Choroid plexus epithelial cell (primary cell): ENCODE measurements around the gene MAP1S.

Source experiments
- DNase-seq: peaks from one replicate; pipeline ENCODE4 v3.0.0-alpha.2; 2010; ENCODE audit warnings: low read depth
- H3K4me3 ChIP-seq: 2 replicates; pipeline ENCODE4 v1.5.1; 2011; ENCODE audit warnings: low read depth, mild to moderate bottlenecking, control low read depth, low read length, moderate library complexity
- TF ChIP-seq, protein P1 (sequence below): conservative IDR thresholded peaks from 2 replicates; pipeline ENCODE4 v1.5.1; 2011; ENCODE audit warnings: low read depth, mild to moderate bottlenecking, control low read depth, inconsistent platforms, low read length, moderate library complexity

The MAP1S gene

DNA sequence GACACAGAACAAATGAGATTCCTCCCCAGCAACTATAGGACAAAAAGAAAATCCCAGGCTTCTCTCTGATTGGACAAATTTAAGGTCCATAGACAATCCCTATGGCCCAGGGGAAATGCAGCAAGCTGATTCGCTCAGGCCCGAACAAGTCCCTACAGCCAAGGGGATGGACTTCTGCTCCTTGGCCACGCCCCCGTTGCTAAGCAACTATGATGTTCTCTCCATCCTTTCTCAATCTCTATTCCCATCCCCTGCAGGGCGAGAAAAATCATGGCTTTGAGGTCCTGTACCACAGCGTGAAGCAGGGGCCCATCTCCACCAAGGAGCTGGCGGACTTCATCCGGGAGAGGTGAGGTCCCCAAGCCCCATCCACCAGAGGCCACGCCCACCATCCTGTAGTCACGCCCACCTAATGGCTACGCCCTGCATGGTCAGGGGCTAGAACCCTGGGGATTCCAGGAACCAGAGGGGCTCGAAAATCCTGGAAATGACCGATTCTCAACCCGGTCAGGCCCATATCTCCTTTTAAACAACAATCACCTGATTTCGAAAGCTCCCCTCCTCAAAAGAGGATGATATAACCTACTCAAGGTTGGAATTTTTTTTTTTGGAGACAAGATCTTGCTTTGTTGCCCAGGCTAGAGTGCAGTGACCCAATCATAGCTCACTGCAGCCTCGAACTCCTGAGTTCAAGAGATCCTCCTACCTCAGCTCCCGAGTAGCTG is 43.4 kb downstream of the MAP1S start:
- H3K4me3 ChIP-seq, result no peak overlapping the region
- DNase-seq, result peak; percentile 91
- TF ChIP-seq, protein P1, sequence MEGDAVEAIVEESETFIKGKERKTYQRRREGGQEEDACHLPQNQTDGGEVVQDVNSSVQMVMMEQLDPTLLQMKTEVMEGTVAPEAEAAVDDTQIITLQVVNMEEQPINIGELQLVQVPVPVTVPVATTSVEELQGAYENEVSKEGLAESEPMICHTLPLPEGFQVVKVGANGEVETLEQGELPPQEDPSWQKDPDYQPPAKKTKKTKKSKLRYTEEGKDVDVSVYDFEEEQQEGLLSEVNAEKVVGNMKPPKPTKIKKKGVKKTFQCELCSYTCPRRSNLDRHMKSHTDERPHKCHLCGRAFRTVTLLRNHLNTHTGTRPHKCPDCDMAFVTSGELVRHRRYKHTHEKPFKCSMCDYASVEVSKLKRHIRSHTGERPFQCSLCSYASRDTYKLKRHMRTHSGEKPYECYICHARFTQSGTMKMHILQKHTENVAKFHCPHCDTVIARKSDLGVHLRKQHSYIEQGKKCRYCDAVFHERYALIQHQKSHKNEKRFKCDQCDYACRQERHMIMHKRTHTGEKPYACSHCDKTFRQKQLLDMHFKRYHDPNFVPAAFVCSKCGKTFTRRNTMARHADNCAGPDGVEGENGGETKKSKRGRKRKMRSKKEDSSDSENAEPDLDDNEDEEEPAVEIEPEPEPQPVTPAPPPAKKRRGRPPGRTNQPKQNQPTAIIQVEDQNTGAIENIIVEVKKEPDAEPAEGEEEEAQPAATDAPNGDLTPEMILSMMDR, result no peak

DNA sequence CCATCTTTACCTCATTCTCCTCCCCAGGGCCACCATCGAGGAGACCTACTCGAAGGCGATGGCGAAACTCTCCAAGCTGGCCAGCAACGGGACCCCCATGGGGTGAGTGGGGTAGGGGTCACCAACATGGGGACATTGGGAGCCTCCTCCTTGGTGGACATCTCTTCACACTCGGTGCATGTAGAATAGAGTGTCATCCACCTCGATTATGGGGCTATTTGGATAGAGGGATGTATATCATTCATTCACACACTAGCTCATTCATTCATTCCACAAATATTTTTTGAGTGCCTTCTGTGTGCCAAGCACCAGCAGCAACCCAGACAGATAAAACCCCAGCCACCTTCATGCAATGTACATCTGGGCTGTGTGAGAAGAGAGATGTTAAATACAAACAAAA is 45.1 kb downstream of the MAP1S start:
- no peak overlapping the region for H3K4me3 ChIP-seq
- TF ChIP-seq, protein P1, result no peak
- DNase-seq, result no peak

DNA sequence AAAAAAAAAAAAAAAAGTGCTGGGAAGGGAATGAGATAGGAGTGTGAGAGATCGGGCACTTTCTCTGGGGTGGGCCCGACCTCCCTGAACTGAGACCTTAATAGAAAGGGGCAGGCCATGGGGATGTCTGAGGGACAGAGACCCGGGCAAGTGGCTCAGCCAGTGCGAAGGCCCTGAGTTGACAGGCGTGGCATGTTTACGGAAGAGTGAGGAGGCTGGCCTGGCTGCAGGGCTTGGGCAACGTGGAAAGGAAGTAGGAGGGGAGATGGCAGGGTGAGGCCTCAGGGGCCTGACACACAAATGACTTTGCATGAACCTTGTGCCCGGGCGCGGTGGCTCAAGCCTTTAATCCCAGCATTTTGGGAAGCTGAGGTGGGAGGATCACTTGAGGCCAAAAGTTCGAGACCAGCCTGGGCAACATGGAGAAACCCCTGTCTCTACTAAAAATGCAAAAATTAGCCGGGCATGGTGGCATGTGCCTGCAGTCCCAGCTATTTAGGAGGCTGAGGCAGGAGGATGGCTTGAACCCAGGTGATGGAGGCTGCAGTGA is 45.9 kb downstream of the MAP1S start:
- TF ChIP-seq, protein P1, result no peak
- no peak for DNase-seq
- no peak overlapping the region for H3K4me3 ChIP-seq

DNA sequence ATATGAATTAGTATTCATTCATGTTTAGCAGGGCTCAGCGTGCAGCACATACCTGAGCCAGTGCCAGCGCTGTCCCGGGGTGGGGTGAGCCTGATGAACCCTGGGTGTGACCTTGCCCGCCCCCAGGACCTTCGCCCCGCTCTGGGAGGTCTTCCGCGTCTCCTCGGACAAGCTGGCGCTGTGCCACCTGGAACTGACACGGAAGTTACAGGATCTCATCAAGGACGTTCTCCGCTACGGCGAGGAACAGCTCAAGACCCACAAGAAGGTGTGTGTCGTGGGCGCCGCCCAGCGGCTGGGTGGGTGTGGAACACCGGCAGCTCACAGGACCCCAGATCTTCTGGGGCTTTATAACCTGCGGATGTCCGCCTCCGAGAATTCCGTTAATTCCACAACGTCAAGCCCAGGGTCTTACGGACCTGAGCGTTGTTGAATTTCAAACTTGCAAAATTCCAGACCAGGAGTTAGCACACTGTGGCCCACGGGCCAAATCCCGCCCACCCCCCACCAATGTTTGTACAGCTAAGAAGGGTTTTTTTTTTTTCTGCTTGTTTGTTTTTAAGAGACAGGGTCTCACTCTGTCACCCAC is 47.4 kb downstream of the MAP1S start:
- H3K4me3 ChIP-seq, result peak overlapping the region; percentile 39
- TF ChIP-seq, protein P1, result peak; percentile 98
- DNase-seq, result peak; percentile 91

DNA sequence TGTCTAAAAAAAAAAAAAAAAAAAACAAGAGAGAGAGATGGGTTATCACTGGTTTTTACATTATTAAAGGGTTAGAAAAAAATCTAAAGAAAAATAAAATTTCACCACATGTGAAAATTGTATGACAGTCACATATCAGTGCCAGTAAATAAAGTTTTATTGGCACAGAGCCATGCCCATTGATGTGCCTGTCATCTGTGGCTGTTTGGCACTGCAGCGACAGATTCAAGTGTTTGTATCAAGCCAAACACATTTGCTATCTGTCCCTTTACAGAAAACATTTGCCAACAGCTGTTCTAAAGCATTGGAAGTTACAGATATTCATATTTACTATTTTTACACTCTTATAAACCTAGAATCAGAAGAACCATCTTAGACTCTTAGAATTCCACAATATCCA is 48.3 kb downstream of the MAP1S start:
- TF ChIP-seq, protein P1, result no peak
- DNase-seq, result no peak
- H3K4me3 ChIP-seq, result no peak overlapping the region

DNA sequence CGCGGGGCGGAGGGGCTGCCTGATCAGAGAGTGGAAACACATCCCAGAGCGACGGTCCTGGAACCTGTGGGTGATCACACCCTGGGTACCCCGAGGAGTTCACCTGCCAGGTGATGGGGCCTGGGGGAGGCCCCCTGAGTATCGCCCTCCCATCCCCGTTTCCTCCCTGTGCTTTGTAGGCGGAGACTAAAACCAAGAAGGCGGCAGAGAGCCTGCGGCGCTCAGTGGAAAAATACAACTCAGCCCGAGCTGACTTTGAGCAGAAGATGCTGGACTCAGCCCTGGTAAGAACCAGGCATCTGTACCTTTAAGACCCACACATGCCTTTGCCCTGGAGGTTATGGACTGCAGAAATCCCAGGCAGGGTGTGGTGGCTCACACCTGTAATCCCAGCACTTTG is 51.3 kb downstream of the MAP1S start:
- DNase-seq, result no peak
- TF ChIP-seq, protein P1, result no peak
- H3K4me3 ChIP-seq, result no peak overlapping the region
